HG03045 (cell line): ENCODE measurements around the gene ERN2.
"Not testable (repeated sequence)": the region's sequence is repeated elsewhere in the genome, so short reads cannot be mapped to it uniquely, and the experiment has no call there.

Source experiments
- ATAC-seq: cut with Tn5 transposase; IDR thresholded peaks from one replicate; pipeline ENCODE4 v1.9.1; 2021; ENCODE audit warnings: mild to moderate bottlenecking, moderate library complexity; ENCODE audit not compliant: unreplicated experiment

Gene ERN2

GRCh38 chr16:23712976-23713375, at the start of gene ERN2:
TSS of gene ERN2 (minus strand) at chr16:23713222. CDS start at chr16:23713187, 35 bp downstream.
- ATAC-seq: no peak

GRCh38 chr16:23757937-23758619, 45.1 kb upstream of the ERN2 start:
- ATAC-seq: no peak

- ATAC-seq: no peak
These were observed 44.1 kb upstream of the ERN2 start for GRCh38 chr16:23757116-23757515.

- no peak for ATAC-seq
These were observed 42.4 kb upstream of the ERN2 start for GRCh38 chr16:23755484-23755809.

GRCh38 chr16:23754594-23755483, 41.8 kb upstream of the ERN2 start, which contains the start of gene CHP2:
TSS of gene CHP2 (plus strand) at chr16:23755026. CDS start at chr16:23755050, 24 bp downstream.
- ATAC-seq: no peak

- no peak for ATAC-seq
These were observed 41.0 kb upstream of the ERN2 start for GRCh38 chr16:23753908-23754593.

- ATAC-seq: not testable (repeated sequence)
These were observed 38.0 kb upstream of the ERN2 start for GRCh38 chr16:23751053-23751452.

- ATAC-seq: no peak
These were observed 35.6 kb upstream of the ERN2 start for GRCh38 chr16:23748630-23749029.

- ATAC-seq: no peak
These were observed 32.2 kb upstream of the ERN2 start for GRCh38 chr16:23745263-23745662.

GRCh38 chr16:23742766-23743165, 29.7 kb upstream of the ERN2 start:
- no peak for ATAC-seq

GRCh38 chr16:23741675-23742303, 28.8 kb upstream of the ERN2 start:
- ATAC-seq: no peak

GRCh38 chr16:23739516-23739915, 26.5 kb upstream of the ERN2 start:
- no peak for ATAC-seq

- not testable (repeated sequence) for ATAC-seq
These were observed 24.5 kb upstream of the ERN2 start for GRCh38 chr16:23737423-23738028.

GRCh38 chr16:23734176-23734893, 21.3 kb upstream of the ERN2 start:
- ATAC-seq: no peak

GRCh38 chr16:23729503-23730424, 16.7 kb upstream of the ERN2 start:
- no peak for ATAC-seq

GRCh38 chr16:23728112-23728477, 15.1 kb upstream of the ERN2 start:
- ATAC-seq: no peak

- ATAC-seq: no peak
These were observed 13.7 kb upstream of the ERN2 start for GRCh38 chr16:23726710-23727109.

- ATAC-seq: no peak
These were observed 11.7 kb upstream of the ERN2 start for GRCh38 chr16:23724785-23725131.

- ATAC-seq: no peak
These were observed 11.2 kb upstream of the ERN2 start for GRCh38 chr16:23724096-23724784.
